Measurements from ENCODE around the gene MFNG. TPM values are rescaled to one million over a fixed set of nuclear protein-coding genes. Genes with fewer than 3 reads are reported as not detected.
"Not testable (repeated sequence)": the region's sequence is repeated elsewhere in the genome, so short reads cannot be mapped to it uniquely, and the experiment has no call there.

The MFNG gene
- total and polyA plus RNA-seq, 8 donors, result 1.5 to 10.5 (median 4.4) TPM

GRCh38 chr22:37470087-37470445 lies 16.1 kb downstream of the MFNG start:
- intact Hi-C loops (cut with DNase I), result no loop called here
- WGBS, 2 donors, result 73 to 80% methylated on average over 5 of the region's 5 CpGs
- FAIRE-seq (no peak), DNase-seq (no peak), ATAC-seq (no peak)
- no peak overlapping the region for H3K4me3 ChIP-seq
- no peaks in the 10 kb centered on the region for H3K9me3 ChIP-seq
- H3K27me3 ChIP-seq, result no peaks in the 10 kb centered on the region
- H3K4me1 ChIP-seq, result no peaks in the 10 kb centered on the region
- H3K27ac ChIP-seq, result no peak overlapping the region
- no peak for TF ChIP-seq CTCF (IDR thresholded peaks at IDR 0.05)
- H3K36me3 ChIP-seq, result no peaks in the 10 kb centered on the region

DNA sequence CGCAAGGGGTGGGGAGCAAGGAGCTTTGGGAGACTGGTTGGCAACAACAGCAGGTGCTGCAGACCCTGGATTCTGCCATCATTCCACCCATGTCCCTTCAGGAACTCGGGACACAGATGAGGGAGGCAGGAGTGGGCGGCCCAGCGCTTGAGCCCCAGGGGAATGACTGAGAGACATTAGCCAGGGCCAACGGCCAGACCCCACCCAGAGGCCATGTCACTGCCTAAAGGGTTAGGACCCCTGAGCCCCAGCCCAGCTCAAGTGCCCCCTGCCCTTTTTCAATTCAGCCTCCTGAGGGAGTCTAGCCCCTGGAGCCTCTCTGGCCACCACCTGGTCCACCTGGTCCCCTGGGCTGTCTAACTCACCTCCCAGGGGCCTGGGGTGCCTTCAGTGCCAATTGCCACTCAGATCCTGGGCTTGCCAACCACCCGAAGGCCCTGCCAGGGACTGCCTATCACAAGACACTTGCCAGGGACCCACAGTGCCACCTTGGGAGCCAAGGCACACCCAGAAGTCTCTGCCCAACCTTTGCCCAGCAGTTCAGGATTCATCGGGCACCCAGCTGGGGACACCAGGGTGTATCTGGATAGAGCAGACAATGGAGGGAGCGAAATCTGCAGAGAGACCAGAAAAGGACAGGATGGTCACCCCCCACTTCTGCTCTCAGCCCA lies 16.6 kb downstream of the MFNG start:
- WGBS, 2 donors, result 69 to 75% methylated on average over 8 of the region's 8 CpGs
- Histone ChIP-seq H3K27me3 (no peaks in the 10 kb centered on the region), H3K9me3 (no peaks in the 10 kb centered on the region), H3K27ac (no peak overlapping the region), H3K4me1 (no peaks in the 10 kb centered on the region), H3K4me3 (no peak overlapping the region), H3K36me3 (no peaks in the 10 kb centered on the region)
- FAIRE-seq (no peak), ATAC-seq (no peak), DNase-seq (peak in 3 of 6 donors; percentile 6 to 54 (median 38))
- intact Hi-C loops (cut with DNase I), result no loop called here
- no peak for TF ChIP-seq CTCF (IDR thresholded peaks at IDR 0.05)

DNA sequence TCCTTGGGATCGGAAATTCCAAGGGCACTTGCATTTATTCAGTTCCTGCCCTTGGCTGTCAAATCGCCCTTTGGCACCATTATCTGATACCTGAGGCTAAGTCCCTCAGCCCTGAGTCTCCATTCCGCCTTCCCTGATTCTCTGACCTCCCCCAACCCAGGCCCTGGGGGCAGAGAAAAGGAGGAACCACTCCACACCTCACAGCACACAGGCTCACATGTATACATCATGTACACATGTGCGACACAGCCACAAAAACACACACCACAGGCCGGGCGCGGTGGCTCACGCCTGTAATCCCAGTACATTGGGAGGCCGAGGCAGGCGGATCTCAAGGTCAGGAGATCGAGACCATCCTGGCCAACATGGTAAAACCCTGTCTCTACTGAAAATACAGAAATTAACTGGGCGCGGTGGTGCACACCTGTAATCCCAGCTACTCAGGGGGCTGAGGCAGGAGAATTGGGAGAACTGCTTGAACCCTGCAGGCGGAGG lies 17.9 kb downstream of the MFNG start:
- WGBS, 2 donors, result 82 to 89% methylated on average over 14 of the region's 14 CpGs
- FAIRE-seq, result not testable (repeated sequence)

GRCh38 chr22:37467391-37467955 lies 18.7 kb downstream of the MFNG start:
- ATAC-seq (no peak), FAIRE-seq (no peak), DNase-seq (peak in 2 of 6 donors; percentile 47 to 52)
- Histone ChIP-seq H3K4me1 (no peaks in the 10 kb centered on the region), H3K4me3 (no peak overlapping the region), H3K36me3 (no peaks in the 10 kb centered on the region), H3K27ac (no peak overlapping the region), H3K27me3 (no peaks in the 10 kb centered on the region), H3K9me3 (no peaks in the 10 kb centered on the region)
- intact Hi-C loops (cut with DNase I), result no loop called here
- 58 to 67% methylated on average over 14 of the region's 14 CpGs for WGBS, 2 donors
- no peak for TF ChIP-seq CTCF (IDR thresholded peaks at IDR 0.05)

More for the DNA sequence above, 17.9 kb downstream of the MFNG start:
- ATAC-seq; H3K27me3 ChIP-seq; H3K4me1 ChIP-seq; H3K36me3 ChIP-seq; H3K27ac ChIP-seq; H3K4me3 ChIP-seq; intact Hi-C loops (cut with DNase I); H3K9me3 ChIP-seq: not testable (repeated sequence)
- DNase-seq, result peak in 1 of 6 donors; percentile 31

- no peak for FAIRE-seq
- H3K27ac ChIP-seq, result no peak overlapping the region
- H3K4me1 ChIP-seq, result no peaks in the 10 kb centered on the region
- intact Hi-C loops (cut with DNase I), result no loop called here
- no peaks in the 10 kb centered on the region for H3K36me3 ChIP-seq
- no peak for DNase-seq
- no peaks in the 10 kb centered on the region for H3K9me3 ChIP-seq
- WGBS, 2 donors, result 48 to 56% methylated on average over 4 of the region's 4 CpGs
- H3K27me3 ChIP-seq, result peaks cover 0 to 5% (median 0%) of the 10 kb centered on the region in 4 donors
- no peak overlapping the region for H3K4me3 ChIP-seq
- ATAC-seq, result no peak
- no peak for TF ChIP-seq CTCF (IDR thresholded peaks at IDR 0.05)
Measured at GRCh38 chr22:37464181-37464580, 22.0 kb downstream of the MFNG start.

All from pancreas (tissue), 10 donors.